Measurements from ENCODE around the gene FERMT2.

The FERMT2 gene

DNA sequence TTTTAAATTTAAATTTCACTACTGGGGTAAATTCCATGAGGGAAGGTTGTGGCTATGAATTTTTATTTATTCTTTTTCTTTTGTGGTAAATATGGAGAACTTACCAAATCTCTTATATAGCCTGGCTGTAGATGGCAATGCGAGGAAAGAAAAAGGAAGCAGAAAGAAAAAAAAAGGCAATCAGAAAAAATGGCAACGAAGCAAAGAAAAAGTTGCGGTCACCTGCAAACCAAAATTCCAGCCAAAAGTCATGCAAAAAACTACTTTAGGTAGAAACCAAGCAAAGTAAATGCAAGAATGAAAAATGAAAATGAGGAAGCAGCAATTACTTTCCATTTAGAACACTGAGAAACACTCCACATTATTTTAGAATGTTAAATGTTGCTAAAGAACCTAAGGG, 89.9 kb downstream of the FERMT2 start:
- no peak for DNase-seq

GRCh38 chr14:52860209-52860608, 90.6 kb downstream of the FERMT2 start:
- no peak for DNase-seq

DNA sequence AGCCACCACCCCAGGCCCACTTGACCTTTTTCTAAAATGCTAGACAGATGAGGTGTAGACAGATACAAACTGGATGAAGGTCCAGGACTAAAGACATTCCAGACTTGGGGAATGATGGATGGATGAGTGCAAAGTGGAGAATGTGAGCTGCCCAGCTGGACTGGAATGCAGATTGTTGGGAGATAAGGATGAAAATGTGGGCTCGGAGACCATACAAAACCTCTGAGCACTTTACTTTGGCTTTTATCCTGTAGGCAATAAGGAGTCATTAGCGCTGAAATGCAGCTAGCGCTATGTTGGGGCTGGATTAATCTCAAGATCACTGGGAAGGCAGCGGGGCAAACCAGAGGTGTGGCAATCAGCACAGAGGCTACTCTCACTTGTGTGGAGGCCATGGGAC, 94.7 kb downstream of the FERMT2 start:
- DNase-seq, result no peak

GRCh38 chr14:52853522-52853854, 97.4 kb downstream of the FERMT2 start:
- no peak for DNase-seq

- DNase-seq, result no peak
These were observed 97.9 kb downstream of the FERMT2 start for GRCh38 chr14:52852810-52853521.

- no peak for DNase-seq
These were observed 100.4 kb downstream of the FERMT2 start for GRCh38 chr14:52850451-52850909.

- no peak for DNase-seq
These were observed 102.2 kb downstream of the FERMT2 start for GRCh38 chr14:52848626-52849025.

DNA sequence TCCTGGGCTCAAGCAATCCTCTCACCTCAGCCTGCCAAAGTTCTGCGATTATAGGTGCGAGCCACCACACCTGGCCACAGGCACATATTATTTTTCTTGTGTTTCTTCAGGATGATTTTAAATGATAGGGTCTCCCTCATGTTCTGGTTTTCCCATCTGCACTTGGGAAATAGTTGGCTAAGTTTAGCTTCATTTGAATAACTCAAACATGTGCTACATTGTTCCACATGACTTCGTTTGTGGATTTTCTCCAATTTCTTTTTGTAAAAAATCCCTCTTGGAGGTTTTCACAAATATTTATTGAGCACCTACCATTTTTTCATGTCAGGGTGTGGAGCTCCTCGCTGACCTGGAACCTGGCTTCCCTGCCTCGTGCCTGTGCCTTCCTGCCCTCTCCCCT, 104.3 kb downstream of the FERMT2 start:
- no peak for DNase-seq

DNA sequence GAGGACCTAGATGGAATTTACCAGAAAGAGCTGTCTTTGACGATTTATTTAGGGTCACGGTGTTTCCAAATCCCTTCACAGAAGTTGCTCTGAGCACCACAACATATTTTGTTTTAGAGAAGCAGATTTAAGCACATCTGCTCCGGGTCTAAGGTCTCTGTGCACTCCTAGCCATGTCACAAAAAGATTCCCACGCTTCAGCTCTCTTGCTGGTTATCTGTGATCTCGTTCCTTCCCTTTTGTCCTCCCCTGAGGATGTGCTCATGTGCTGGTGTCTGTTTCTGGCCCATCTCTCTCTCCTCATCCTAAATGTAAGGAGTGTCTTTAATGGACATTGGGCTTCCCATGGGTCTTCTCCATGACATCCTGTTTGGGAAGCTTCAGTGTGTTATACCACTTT, 105.8 kb downstream of the FERMT2 start:
- no peak for DNase-seq

DNA sequence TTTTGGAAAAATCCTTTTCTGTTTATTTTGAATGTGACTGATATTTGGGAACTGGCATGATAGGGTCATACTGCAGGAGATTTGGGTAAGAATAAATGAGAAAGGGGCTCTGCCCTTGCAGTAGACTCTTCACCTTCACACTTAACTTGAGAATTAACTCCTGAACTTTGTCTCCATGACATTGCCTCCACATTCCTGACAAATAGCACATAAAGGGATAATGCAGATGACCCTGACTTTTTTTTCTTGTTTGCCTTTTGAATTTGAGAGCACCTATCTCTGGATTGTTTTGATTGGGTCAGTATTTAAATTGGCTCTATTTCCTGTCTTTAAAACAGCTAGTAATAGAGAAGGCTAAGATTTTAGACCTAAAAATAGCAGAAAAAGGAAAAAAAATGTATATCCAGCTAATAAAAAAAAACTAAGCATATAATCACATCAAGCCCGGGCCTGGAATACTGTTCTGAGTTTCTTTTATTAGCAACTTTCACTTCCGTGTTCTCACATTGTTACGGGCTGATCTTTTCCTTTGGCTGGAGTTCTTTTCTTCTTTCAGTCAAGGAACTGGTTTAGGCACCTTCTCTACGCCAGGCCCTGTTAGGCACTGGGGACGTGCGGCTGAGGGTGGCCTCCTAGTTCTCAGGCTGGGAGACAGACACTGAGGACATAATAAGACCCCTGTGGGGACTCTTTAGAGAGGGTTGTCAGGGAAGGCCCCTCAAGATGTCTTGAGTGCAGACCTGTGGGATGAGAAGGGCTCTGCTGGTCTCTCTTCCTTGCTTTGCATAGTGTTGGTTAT, 106.4 kb downstream of the FERMT2 start:
- no peak for DNase-seq

GRCh38 chr14:52840877-52841276, 110.0 kb downstream of the FERMT2 start:
- no peak for DNase-seq

DNA sequence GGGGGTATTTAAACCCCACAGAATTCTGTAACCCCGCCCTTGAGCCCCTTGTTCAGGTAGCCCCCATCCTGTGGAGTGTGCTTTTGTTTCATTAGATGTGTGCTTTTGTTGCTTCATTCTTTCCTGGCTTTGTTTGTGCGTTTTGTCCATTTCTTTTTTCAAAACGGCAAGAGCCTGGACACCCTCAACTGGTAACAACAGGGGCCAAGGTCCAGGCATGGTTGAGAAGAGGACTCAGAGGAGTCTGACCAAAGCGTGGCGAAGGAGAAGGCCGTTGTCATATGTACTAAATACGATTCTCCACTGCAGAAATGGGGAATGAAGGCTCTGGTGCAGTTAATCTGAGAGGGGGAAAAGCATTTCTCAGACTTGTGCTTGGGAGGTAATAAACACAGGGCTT, 113.4 kb downstream of the FERMT2 start:
- no peak for DNase-seq

- no peak for DNase-seq
These were observed 114.8 kb downstream of the FERMT2 start for GRCh38 chr14:52836063-52836462.

DNA sequence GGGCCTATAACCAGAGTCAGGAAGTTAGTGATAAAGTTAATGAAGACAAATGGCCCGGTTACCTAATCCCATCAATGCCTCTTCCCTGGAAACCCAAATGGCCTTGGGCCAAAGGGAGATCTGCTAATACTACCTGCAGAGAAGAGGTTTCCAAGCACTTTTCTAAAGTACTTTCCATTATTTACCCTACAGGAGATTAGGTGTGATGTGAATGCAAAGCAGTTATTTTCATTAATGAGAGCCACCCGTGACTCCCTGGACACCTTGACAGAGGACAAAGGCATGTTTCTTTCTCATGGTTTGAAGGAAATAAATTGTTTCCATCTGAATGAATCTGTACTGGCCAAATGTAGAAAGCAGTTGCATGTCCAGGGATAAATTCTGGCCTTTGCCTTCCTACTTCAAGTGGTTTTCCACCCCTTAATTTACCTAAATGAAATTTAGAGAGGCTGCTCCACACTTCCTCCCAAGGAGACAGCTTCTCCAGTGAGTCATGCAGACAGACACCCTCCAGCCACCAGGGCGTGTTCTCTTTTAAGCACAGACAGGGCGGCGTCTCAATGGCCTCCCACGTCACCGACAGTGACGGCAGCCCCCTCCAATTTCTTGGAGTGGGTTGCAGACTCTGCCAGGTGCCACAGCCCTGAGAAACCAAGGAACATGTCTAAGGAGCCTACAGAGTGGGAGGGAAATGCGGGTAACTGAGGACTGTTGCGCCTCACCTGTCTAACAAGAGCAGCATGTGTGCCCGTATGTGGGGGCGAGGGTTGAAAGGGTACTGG, 115.5 kb downstream of the FERMT2 start:
- peak; percentile 74 for DNase-seq

DNA sequence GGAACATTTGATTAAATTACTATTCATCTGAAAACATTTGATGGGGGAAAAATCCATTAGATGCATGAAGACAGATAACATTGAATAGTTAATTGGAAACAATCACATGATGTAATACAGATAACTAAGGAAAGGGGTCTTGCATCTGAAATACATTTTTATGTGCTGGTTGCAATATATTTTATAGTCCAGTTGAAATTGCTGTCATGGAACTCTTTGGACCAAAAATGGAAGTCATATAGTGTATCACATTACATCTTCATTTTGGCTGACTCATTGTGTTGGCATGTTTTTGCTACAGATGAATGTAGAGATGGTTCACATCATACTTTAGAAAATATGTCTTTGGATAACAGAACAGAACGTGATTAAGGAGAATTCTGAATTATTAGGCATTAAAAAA, 116.4 kb downstream of the FERMT2 start:
- no peak for DNase-seq

DNA sequence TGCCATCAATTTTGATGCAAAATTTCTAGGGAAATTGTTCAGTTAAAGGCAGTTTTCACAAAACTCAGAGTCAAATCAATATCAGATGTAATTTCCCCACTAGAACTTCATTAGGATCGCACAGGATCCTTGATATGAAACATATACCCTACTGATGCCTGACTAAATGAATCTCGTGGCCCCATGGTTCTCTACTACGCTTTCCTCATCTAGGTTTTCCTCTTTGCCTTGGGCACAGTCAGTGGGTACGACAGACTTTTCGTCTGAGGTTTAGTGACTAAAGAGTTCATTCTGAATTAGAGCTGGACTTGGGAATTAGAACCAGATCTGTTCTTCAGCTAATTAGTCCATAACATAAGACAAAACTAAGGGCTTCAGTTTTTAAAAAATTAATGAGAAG, 117.0 kb downstream of the FERMT2 start:
- DNase-seq, result no peak

DNA sequence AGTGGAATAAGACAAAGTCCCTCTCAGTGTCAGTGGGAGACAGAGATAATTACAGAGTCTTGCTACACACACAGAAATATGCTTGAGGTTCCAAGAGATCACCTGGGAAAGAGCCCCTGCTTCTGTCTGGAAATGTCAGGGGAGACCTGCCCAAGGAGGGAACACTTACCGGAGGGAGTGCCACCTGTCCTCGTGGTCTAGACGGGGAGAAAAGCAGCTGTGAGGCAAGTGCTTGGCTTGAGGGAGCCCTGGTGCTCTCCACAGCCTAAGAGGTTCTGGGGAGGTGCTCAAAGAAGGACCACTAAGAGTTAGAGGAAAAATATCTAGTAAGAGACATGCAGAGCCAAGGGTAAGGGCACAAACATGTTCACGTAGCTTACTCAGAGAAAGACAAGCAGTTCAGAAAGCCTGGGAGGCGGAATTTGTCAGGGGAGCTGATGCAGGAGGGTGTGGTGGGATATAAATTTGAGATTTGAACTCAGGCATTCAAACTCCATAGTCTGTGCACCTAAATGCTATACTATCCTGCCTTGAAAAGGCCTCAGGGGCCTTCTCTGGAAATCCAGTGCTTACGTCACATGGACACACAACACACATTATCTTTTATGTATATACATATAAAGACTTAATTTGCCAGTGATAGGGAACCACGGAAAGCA, 121.2 kb downstream of the FERMT2 start:
- no peak for DNase-seq

DNA sequence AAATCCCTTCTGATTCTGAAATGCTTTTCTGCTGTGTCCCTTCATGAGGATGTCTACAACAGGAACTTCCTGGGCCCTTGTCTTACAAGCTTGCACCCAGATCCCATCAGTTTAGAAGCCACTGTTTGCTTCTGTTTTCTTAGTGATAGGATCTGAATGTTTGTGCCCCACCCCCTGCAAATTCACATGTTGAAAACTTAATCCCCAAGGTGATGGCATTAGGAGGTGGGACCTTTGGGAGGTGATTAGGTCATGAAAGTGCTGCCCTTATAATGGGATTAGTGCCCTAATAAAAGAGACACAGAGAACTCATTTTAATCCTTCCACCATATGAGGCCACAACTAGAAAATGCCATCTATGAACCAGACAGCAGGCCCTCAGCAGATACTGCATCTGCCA, 123.4 kb downstream of the FERMT2 start:
- no peak for DNase-seq

DNA sequence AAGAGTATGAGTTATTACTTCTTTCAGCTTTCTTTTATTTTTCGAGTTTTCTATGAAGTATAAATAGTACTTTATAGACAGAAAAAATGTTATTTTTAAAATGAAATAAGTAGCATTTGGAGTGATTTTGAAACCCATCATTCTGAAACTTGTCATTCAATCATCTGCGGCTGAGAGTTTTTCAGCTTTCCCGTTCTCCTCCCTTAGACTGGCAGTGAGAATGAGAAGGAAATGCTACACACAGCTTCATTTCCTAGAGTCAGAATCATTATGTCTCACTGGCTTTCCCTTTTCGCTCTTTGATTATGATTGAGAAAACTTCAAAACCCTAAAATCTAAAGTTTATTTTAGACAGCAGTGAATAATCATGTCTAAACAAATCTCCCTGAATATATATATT, 125.8 kb downstream of the FERMT2 start:
- DNase-seq, result no peak

- DNase-seq, result no peak
These were observed 126.4 kb downstream of the FERMT2 start for GRCh38 chr14:52824462-52824861.

GRCh38 chr14:52821805-52822250, 129.0 kb downstream of the FERMT2 start:
- DNase-seq, result no peak

- DNase-seq, result no peak
These were observed 142.7 kb downstream of the FERMT2 start for GRCh38 chr14:52808101-52808500.

Data from DMS153 (cell line).